ENCODE results near the gene TNFRSF8. TPM values are rescaled to one million over a fixed set of nuclear protein-coding genes. Genes with fewer than 3 reads are reported as not detected.

The TNFRSF8 gene
- total RNA-seq, 6 experiments from 2014 or later, result 0.07 TPM; not detected in 5

- no peaks in the 10 kb centered on the region for H3K9me3 Mint-ChIP-seq
- H3K4me3 Mint-ChIP-seq, result no peak overlapping the region
- peaks cover 18% of the 10 kb centered on the region for H3K4me1 Mint-ChIP-seq (ENCODE audit: low read depth)
- H3K27ac Mint-ChIP-seq, result no peak overlapping the region
- no peak for DNase-seq
- H3K36me3 Mint-ChIP-seq (ENCODE audit: low read depth), result no peaks in the 10 kb centered on the region
- H3K27me3 Mint-ChIP-seq (ENCODE audit: insufficient read depth), result no peaks in the 10 kb centered on the region
- TF ChIP-seq, protein P1, sequence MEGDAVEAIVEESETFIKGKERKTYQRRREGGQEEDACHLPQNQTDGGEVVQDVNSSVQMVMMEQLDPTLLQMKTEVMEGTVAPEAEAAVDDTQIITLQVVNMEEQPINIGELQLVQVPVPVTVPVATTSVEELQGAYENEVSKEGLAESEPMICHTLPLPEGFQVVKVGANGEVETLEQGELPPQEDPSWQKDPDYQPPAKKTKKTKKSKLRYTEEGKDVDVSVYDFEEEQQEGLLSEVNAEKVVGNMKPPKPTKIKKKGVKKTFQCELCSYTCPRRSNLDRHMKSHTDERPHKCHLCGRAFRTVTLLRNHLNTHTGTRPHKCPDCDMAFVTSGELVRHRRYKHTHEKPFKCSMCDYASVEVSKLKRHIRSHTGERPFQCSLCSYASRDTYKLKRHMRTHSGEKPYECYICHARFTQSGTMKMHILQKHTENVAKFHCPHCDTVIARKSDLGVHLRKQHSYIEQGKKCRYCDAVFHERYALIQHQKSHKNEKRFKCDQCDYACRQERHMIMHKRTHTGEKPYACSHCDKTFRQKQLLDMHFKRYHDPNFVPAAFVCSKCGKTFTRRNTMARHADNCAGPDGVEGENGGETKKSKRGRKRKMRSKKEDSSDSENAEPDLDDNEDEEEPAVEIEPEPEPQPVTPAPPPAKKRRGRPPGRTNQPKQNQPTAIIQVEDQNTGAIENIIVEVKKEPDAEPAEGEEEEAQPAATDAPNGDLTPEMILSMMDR (IDR thresholded peaks at IDR 0.05), result no peak
Observed at GRCh38 chr1:12135612-12136011, 72.5 kb downstream of the TNFRSF8 start.

DNA sequence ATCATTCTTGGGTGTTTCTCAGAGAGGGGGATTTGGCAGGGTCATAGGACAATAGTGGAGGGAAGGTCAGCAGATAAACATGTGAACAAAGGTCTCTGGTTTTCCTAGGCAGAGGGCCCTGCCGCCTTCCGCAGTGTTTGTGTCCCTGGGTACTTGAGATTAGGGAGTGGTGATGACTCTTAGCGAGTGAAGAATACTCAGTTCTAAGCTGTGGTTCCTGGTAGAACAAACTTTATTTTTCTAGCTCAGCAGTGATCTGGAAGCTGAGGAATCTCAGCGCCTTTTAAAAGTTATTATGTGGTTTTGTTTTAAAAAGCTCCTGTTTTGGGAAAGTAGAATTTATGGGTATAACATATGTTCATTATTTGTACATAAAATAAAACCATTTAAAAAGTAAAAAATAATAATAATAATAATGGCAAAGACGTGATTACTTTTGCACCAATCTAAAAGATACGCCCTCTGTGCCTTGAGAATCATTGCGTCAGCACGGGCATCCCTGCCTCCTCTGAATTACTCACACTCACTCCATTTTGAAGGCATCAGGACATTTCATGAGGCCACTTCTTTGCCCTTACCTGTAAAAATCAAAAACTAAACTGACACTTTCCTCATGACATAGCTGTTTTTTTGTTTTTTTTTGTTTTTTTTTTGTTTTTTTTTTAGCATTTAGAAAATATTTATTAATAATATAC is 74.0 kb downstream of the TNFRSF8 start:
- Mint-ChIP-seq H3K9me3 (no peaks in the 10 kb centered on the region), H3K4me1 (ENCODE audit: low read depth) (peaks cover 13% of the 10 kb centered on the region), H3K36me3 (ENCODE audit: low read depth) (no peaks in the 10 kb centered on the region), H3K27ac (no peak overlapping the region), H3K27me3 (ENCODE audit: insufficient read depth) (no peaks in the 10 kb centered on the region; the same call in 1 of the 2 replicates), H3K4me3 (no peak overlapping the region)
- no peak for DNase-seq
- TF ChIP-seq, protein P1 (IDR thresholded peaks at IDR 0.05), result no peak

DNA sequence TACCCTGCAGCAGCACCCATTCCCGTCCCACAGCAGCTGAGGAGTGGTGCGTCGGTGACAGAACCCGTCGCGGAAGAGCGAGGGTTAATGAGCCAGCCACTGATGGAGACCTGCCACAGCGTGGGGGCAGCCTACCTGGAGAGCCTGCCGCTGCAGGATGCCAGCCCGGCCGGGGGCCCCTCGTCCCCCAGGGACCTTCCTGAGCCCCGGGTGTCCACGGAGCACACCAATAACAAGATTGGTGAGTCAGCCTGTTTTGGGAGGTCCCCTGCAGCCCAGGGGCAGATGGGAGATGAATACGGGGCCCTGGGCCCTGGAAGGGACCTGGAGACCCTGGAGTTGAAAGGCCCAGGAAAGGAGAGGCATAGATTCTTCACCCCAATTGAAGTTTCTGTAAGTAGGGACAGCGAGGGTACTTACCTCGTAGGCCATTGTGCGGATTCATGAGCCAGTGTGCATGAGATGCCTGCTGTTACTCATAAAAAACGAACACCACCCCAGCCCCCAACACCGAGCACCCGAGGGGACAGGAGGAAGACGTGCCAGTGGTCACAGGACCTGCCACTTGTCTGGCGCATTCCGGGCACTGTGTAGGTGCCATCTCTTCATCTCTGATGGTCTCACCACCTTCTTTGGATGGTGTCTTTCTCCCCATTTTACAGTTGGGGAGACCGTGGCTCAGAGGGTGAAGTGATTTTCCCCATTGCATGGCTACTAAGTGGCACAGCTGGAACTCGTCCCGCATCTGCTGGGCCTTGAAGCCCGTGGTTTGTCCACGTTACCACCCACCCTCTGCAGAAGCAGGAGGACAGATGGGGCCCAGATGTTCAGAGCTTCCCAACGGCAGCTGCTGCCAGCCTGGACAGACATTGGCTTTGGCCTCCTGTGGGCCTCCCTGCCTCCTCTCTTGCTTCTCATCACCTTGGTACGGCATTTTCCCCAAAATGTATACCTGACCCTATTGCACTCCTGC is 75.4 kb downstream of the TNFRSF8 start:
- Mint-ChIP-seq H3K36me3 (ENCODE audit: low read depth) (no peaks in the 10 kb centered on the region), H3K4me1 (ENCODE audit: low read depth) (peaks cover 7% of the 10 kb centered on the region), H3K4me3 (no peak overlapping the region), H3K27ac (no peak overlapping the region), H3K9me3 (no peaks in the 10 kb centered on the region), H3K27me3 (ENCODE audit: insufficient read depth) (no peaks in the 10 kb centered on the region; the same call in 1 of the 2 replicates)
- no peak for DNase-seq
- TF ChIP-seq, protein P1 (IDR thresholded peaks at IDR 0.05), result no peak

- TF ChIP-seq, protein P1 (IDR thresholded peaks at IDR 0.05), result no peak
- H3K36me3 Mint-ChIP-seq (ENCODE audit: low read depth), result no peaks in the 10 kb centered on the region
- H3K27me3 Mint-ChIP-seq (ENCODE audit: insufficient read depth), result no peaks in the 10 kb centered on the region; the same call in 1 of the 2 replicates
- no peak for DNase-seq
- no peak overlapping the region for H3K4me3 Mint-ChIP-seq
- no peaks in the 10 kb centered on the region for H3K9me3 Mint-ChIP-seq
- no peak overlapping the region for H3K27ac Mint-ChIP-seq
- H3K4me1 Mint-ChIP-seq (ENCODE audit: low read depth), result peaks cover 16% of the 10 kb centered on the region
Observed at GRCh38 chr1:12140016-12140415, 76.9 kb downstream of the TNFRSF8 start.

DNA sequence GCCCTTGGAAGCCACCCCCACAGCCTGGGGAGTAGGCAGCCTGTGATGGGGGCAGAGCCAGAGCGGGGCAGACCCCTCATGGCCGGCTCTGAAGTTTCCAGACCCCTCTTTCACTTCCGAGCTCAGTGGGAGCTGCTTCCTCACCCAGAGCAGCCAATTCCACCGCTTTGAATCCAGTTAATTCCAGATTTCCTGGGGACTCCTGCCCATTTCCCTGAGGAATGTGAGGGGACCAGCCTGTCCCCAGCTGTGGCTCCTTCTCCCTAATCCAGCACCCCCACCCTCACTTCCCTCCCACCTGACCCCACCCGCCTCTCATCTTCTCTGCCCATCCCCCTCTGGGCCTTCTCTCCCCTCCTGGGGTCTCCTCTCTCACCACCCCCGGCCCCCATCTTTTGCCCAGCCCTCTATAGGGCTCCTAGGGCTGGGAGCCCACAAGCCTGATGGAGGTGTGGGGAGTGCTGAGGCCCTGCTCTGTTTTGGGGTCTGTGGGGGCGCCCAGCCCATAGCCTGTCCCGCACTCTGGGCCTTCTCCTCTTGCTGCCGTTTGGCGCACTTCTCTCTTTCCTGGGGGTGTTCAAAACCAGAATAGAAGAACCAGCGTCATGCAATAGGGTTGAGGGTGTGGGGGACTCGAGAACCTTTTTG is 77.5 kb downstream of the TNFRSF8 start:
- no peak overlapping the region for H3K27ac Mint-ChIP-seq
- TF ChIP-seq, protein P1 (IDR thresholded peaks at IDR 0.05), result no peak
- no peak overlapping the region for H3K4me3 Mint-ChIP-seq
- peaks cover 16% of the 10 kb centered on the region for H3K4me1 Mint-ChIP-seq (ENCODE audit: low read depth)
- DNase-seq, result no peak
- H3K27me3 Mint-ChIP-seq (ENCODE audit: insufficient read depth), result no peaks in the 10 kb centered on the region; the same call in 1 of the 2 replicates
- no peaks in the 10 kb centered on the region for H3K36me3 Mint-ChIP-seq (ENCODE audit: low read depth)
- H3K9me3 Mint-ChIP-seq, result no peaks in the 10 kb centered on the region

All from HFFc6 (cell line).